ENCODE data around the gene PYGB. TPM values are rescaled to one million over a fixed set of nuclear protein-coding genes. Genes with fewer than 3 reads are reported as not detected.

Gene PYGB
- total RNA-seq, 1 donor from 2014 or later: 10.3 TPM

- DNase-seq (ENCODE audit: low spot score): no peak
- no peak for ATAC-seq
Measured at GRCh38 chr20:25215521-25215920, 32.4 kb upstream of the PYGB start.

GRCh38 chr20:25216199-25216945, 31.5 kb upstream of the PYGB start:
- DNase-seq (ENCODE audit: low spot score) (no peak), ATAC-seq (no peak)

- no peak for ATAC-seq
- no peak for DNase-seq (ENCODE audit: low spot score)
Measured at GRCh38 chr20:25217161-25218108, 30.4 kb upstream of the PYGB start.

GRCh38 chr20:25218109-25218486, 29.8 kb upstream of the PYGB start:
- ATAC-seq: no peak
- DNase-seq (ENCODE audit: low spot score): no peak

GRCh38 chr20:25218492-25218891, 29.4 kb upstream of the PYGB start:
- DNase-seq (ENCODE audit: low spot score) (no peak), ATAC-seq (no peak)

- DNase-seq (ENCODE audit: low spot score) (no peak), ATAC-seq (no peak)
Measured at GRCh38 chr20:25219365-25219764, 28.5 kb upstream of the PYGB start.

- no peak for DNase-seq (ENCODE audit: low spot score)
- ATAC-seq: peak; percentile 4
Measured at GRCh38 chr20:25220021-25220730, 27.7 kb upstream of the PYGB start.

- peak; percentile 83 for ATAC-seq
- peak; percentile 79 for DNase-seq (ENCODE audit: low spot score)
Measured at GRCh38 chr20:25220810-25221591, 26.9 kb upstream of the PYGB start.

GRCh38 chr20:25221592-25222460, 26.1 kb upstream of the PYGB start:
- ATAC-seq: no peak
- no peak for DNase-seq (ENCODE audit: low spot score)

- DNase-seq (ENCODE audit: low spot score): no peak
- ATAC-seq: no peak
Measured at GRCh38 chr20:25222461-25223178, 25.3 kb upstream of the PYGB start.

- DNase-seq (ENCODE audit: low spot score) (no peak), ATAC-seq (no peak)
Measured at GRCh38 chr20:25223179-25223661, 24.7 kb upstream of the PYGB start.

- no peak for DNase-seq (ENCODE audit: low spot score)
- no peak for ATAC-seq
Measured at GRCh38 chr20:25223765-25224720, 23.8 kb upstream of the PYGB start.

GRCh38 chr20:25224941-25225340, 22.9 kb upstream of the PYGB start:
- DNase-seq (ENCODE audit: low spot score) (no peak), ATAC-seq (no peak)

GRCh38 chr20:25225642-25226432, 22.0 kb upstream of the PYGB start:
- DNase-seq (ENCODE audit: low spot score) (no peak), ATAC-seq (no peak)

GRCh38 chr20:25226433-25227316, 21.2 kb upstream of the PYGB start:
- peak; percentile 71 for ATAC-seq
- peak; percentile 68 for DNase-seq (ENCODE audit: low spot score)

GRCh38 chr20:25227317-25227831, 20.5 kb upstream of the PYGB start:
- ATAC-seq (peak; percentile 68), DNase-seq (ENCODE audit: low spot score) (no peak)

Data from left lobe of liver (tissue), 2 donors.